NCI-H2196 (cell line): ENCODE measurements around the gene LIMS1.
"Not testable (repeated sequence)": the region's sequence is repeated elsewhere in the genome, so short reads cannot be mapped to it uniquely, and the experiment has no call there.

Source experiments
- DNase-seq: peaks from one replicate; lab custom pipeline; 2025; ENCODE audit not compliant: unreplicated experiment; lab: John Stamatoyannopoulos, UW

Gene LIMS1

DNA sequence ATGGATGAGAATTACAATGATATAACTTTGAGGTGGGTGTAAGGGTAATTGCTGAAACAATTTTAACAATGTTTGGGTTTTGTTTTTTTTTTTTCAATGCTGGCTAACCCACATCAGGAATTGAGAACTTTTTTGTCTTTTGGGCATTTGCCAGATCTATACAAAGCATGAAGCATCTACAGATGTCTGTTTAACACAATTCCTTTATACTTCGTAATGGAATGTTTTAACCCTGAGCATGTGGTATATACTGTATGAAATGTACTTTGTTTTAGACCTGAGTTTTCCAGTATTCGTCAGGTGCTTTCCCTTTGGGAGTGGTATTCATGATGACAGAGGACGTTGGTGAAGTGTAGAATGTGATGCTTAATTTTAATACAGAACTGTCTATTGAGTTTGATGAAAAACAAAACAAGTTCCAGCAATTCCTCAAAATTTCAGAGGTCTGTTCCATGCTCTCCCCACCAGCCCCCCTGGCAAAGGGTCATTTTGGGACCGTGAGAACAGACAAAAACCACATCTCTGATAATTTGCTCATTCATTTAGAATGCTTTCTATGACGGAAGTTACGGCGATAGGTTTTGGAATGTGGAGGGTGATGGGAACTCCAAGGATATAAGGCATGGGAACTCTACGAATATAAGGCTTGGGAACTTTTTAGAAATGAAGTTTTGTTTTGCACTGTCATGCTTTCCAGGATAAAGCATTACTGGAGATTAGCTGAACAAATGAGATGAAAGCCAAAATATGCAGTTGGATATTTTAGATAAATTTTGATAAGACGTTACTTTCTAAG is 14.1 kb downstream of the LIMS1 start:
- DNase-seq, result no peak

DNA sequence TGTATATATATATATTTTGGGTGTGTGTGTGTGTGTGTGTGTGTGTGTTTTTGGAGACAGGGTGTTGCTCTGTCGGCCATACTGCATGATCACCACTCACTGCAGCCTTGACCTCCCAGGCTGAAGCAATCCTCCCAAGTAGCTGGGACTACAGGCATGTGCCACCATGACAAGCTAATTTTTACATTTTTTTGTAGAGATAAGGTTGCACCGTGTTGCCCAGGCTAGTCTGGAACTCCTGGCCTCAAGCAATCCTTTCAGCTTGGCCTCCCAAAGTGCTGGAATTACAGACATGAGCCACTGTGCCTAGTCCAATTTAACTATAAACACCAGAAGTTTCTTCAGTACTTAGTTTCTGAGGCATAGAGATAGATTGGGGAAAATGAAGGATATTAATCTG is 18.3 kb downstream of the LIMS1 start:
- DNase-seq, result no peak

DNA sequence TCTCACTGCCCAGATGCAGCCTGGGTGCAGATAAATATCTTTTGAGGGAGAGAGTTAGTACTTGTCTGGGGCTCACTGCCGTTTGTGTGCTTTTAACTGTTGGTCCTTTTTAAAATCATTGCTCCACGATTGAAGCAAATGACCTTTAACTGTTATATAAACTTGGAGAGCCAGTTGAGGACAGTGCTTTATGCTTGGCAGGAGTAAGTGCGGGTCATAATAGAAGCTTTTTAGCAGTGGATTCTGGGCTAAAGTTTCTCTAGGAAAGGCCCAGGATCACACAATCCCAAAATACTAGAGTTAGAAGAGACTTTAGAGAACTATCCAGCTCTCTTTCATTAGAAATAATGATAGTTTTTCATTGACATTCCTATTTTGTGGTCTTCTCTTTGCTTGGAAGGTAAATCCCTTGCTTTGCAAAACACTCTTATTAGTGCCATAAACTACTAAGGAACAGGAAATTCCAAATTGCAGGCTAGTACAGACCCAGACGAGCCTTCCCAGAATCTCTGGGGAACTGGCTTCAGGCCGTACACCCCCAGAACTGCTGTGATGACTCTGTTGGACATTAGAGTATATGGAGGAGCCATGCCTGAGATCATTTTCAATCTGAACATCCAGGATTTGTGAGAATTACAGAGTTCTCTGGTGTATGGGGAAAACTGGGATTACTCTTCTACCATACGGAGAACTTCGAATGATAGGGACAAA is 19.1 kb downstream of the LIMS1 start:
- no peak for DNase-seq

DNA sequence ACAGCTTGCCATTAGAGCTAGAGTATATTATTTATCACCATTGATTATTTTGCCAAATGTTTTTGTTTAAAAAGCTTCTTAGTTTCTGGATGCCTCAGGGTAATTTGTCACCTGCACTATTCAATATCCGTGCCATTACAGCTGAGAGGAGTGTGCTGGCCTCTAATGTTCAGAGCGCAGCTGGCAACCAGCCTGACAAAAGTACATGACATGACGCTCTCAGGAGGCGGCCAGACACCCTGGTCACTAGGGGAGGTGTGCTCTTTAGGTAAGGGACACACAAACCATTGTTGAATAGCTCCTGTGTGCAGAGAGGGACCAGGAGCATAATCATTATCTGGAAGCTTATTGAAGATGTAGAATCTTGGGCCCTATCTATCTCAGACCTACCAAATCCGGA is 20.3 kb downstream of the LIMS1 start:
- no peak for DNase-seq

DNA sequence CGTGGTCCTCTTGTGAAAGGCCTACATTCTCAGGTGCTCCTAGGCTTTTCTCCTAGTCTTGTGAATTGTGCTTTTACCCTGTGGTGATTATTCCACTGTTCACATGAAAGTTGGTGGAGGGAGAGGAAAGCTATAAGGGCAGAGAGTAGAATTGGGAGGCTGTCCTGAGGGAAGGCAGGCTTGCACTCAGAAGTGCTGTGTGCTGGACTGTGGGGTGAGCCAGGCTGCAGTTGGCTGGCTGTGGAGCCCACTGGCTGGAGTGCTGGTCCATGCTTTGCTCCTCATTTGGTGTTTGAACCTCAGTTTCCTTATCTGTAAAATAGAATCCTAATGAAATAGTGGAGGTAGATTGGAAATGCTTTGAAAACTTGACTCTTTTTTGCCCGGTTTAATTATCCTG is 21.3 kb downstream of the LIMS1 start:
- no peak for DNase-seq

DNA sequence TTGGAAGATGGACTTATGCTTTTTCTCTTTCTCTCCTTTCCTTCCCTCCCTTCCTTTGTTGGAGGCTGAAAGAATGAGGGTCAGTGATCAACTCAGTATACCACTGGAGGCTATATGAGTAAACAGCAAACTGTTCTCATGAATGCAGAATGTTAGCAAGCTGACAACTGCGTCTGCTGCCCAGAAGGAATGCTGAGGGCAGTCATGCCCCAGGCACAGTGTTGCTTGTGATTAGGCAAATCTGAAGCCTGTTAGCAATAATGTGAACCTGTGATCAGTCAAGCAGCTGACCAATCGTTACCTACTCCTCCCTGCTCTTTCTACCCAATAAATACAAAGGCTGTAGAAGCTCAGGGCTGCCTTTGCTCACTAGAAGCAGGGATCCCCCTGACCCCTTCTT is 22.3 kb downstream of the LIMS1 start:
- not testable (repeated sequence) for DNase-seq

DNA sequence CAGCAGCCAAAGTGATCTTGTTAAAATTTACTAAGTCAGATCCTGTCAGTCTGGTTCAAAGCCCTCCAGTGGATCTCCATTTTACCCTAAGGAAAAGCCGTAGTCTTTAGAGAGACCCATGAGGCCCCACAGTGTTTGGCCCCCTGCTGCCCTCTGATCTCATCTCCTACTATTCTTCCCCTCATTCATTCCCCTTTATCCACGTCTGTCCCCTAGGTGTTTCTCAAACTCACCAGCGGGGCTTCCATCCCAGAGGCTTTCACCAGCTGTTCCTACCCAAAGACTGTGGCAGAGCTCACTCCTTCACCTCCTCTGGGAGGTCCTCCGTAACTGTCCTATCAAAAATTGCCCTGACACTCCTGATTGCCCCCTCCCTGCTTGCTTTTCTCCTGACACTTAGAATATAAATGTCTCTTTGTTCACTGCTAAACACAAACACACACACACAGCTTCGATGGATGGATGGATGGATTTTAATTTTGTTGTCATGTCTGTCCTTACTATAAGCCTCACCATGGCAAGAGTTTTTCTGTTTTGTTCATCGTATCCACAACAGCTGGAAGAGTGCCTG is 26.1 kb downstream of the LIMS1 start:
- DNase-seq, result no peak

DNA sequence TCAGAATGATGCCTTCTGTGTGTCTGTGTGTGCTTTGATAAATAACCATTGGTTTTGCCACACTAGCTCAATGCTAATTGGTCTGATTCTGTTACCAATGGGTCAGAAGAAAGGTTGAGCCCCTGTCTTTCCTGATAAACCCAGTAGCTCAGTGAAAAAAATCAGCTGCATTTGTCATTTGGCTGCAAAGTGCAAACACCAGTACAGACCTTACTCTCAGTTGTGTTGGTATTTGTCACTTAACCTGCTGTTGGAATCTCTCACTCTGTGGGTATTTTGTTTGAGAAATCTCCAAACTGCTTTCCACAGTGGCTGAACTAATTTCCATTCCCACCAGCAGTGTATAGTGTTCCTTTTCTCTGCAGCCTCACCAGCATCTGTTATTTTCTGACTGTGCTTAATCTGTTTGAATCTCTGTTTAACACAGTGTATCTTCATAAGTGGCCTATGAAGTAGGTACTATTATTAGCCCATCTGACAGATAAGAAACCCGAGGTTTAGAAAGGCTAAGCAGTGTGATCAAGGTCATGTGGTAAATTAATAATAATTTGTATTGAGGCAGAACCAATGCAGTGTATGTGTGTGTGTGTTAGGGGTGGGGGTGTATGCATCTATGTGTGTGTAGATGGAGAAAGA is 26.7 kb downstream of the LIMS1 start:
- DNase-seq, result no peak

DNA sequence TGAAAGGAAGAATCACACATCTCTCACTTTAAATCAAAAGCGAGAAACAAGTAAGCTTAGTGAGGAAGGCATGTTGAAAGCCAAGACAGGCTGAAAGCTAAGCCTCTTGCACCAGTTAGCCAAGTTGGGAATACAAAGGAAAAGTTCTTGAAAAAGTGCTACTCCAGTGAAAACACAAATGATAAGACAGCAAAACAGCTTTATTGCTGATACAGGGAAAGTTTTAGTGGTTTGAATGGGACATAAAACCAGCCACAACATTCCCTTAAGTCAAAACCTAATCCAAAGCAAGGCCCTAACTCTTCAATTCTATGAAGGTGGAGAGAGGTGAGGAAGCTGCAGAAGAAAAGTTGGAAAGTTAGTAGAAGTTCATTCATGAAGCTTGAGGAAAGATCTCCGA is 28.0 kb downstream of the LIMS1 start:
- no peak for DNase-seq

DNA sequence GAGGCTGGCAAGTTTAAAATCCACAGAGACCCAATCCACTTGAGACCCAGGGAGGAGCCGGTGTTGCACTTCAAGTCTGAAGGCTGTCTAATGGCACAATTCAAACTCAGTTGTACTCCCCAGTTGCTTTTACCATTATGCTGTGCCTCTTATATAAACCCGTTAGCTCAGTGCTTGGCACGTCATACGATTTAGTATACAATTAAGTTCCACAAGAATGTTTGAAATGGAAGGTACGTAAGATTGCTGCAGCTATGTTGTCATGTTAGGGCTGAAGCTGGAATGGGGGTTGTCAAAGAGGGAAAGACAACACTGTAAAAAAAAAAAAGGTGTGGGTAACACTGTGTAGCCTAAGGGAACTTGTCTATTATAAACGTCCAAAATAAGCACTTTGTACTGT is 30.2 kb downstream of the LIMS1 start:
- DNase-seq, result no peak

DNA sequence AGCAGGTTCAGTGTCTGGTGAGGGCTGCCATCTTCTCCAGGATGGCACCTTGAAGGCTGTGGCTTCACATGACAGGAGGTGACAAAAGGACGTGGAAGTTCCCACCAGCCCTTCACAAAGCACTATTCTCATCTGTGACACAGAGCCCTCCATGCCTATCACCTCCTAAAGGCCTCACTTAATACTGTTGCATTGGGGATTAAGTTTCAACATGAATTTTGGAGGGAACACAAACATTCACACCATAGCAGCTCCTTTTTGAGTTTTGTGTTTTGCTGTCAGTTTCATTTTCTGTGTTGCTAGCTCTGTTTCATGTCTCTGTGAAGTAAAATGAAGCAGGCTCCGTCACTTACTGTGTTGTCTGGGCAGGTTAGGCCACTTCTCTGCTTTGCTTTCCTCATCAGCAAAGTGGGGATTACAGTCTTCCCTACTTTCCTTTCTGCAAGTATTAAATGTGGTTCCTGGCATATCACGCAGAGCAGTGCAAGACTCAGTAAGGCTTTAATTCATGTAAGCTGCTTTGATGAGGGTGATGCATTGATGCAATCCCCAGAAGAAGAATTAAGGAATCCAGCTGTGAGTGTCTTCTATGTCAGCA is 31.6 kb downstream of the LIMS1 start:
- DNase-seq, result no peak

DNA sequence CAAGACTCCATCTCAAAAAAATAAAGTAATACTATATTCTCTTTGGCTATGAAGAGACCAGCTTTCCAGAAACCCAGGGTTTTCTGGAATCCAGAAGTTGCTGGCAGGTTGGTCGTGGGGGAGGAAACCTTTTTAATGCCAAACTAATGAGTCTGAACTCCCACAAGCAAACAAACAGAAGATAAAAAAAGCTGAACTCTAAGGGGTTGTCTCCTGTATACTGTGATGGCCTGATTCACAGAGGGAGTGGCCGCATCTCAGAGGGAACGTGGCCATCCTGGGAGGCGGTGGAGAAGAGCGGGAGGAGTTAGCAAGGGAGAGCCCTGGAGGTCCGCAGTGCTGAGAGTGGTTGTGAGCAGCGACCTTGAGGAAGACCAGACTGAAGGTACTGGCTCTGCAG is 36.1 kb downstream of the LIMS1 start:
- DNase-seq, result no peak

DNA sequence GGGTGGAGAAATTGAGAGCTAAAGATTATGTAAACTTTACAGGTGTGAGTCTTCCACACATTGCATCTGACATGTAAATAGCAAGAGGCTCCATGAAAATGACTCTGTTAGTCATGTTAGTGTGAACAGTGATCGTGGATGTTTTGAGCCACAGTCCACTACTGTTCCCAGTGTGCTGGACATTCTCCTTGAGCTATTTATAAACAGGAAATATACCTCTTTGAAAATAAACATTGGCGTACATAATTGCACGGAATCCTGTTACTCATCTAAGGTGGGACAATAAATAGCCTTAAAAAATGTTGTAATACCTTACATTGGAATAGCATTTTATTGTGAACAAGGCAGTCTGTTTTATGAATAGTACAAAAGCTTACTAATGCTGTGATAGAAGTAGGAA is 37.0 kb downstream of the LIMS1 start:
- no peak for DNase-seq

DNA sequence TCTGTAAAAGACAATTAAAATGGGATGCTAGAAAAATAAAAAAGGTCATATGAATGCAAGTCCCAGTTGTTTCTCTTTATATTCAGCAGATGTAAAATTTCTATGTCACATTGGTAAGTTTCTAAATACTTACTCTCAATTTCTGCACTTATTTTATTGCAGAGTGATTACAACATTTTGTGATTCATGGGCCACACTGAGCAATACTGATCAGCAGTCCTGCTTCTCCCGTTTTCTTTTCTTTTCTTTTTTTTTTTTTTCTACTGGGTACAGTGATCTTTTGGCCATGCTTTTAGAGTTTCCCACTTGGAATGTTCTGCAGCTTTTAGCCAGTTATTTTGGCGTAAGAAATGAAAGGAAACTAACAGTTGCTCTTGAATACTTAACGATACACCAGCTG is 38.8 kb downstream of the LIMS1 start:
- no peak for DNase-seq

DNA sequence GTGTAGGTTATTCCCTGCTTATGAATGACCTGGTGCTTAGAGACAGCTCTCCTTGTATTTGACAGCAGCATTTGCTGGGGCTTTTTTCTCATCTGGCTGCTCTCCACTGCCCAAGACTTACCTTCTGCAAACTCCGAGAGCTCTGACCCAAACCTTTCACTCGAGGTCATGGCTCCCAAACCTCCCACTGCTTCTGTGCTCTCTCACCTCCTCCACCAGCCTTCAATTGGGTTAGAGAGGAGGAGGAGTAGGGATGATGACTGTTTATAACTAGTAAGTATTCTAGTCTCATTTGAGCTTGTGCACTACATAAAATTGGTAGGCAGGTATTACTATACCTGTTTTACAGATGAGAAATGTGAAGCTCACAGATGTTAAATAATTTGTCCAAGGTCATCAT is 40.1 kb downstream of the LIMS1 start:
- no peak for DNase-seq

DNA sequence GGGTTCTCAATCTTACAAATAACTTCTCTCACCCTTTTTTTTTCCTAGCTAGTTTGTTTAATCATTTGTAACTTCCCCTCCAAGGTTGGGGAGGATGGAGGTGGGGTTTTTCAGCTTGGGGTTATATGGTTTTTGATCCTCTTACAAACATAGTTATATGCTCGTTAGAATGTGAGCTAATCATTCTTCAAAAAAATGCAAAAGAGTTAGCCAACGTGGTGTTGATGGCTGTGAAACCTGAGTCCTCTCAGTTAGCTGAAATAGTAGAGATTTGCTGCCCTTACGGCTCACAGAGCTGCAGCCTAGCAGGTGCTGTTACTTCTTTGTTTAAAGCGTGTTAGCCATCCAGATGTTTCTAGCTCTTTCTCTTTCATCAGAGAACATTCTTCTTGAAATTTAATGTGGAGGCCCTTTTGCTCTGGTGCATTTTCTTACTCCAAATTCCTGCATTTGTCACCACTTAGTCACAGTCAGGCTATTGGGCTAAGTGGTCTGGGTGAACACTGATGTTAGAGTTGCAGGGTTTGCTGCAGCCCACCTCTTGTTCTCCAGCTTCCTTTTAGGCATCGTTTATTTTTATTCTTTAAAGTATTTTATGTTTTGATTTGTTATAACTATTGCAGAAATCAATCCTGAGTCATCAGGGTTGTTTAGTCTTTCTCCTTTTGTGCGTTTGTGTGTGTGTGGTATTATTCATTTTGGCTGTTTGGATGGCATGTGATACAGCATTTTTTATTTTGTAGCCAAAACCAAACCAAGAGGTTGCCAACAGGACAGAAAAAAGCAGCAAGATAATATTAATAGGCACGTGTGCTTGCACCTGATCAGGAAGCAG is 41.1 kb downstream of the LIMS1 start:
- no peak for DNase-seq

DNA sequence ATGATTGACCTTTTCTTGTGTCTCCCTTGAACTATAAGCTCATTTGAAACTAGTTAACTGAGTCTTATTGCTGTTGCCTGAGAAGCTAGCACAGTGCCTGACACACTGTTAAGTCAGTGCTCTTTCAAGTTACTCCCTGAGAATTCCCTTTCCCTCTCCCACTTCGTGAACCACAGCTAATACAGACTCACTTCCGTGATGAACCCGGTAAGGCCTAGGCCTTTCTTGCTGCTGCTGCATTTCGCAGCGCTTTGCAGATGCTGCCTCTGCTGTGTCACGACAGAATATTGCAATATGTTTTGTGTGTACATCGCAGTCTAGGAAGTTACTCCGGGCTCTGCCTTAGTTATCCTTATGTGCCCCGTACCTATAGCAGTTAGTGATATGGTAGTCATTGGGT is 42.8 kb downstream of the LIMS1 start:
- DNase-seq, result no peak

DNA sequence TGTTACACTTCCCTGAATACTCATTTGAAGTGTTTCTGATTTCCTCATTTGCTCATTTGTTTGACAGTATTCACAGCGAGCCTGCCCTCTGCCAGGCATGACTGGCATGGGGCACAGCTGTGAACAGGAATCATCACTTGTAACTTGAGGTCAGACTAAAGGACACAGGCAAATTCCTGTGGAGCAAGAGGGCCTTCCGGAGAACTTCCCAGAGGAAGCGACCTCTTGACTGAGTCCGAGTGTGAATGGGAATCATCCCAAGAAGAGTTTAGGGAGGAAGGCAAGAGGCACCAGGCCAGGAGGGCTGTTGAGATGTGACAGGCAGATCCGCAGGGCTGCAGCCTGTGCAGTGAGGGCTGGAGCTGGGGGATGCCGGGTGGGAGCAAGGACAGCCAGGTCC is 45.4 kb downstream of the LIMS1 start:
- no peak for DNase-seq

DNA sequence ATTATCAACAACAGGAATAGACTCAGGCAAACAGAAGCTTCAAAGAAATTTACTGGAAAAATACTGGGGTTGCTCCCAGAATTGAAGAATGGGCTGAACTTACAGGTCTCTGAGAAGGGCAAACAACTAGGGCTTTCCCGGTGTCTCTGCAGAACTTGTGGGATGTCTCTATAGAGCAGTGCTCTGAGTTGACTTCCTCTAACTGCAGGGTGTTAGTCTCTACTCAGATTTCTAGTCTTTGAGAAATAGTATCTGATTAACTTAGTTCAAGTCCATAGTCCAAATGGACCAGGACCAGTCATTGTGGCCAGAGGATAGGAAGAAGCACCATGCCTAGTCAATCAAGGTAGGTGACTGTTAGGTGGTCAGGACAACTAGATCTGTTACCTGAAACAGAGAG is 45.8 kb downstream of the LIMS1 start:
- DNase-seq, result no peak

DNA sequence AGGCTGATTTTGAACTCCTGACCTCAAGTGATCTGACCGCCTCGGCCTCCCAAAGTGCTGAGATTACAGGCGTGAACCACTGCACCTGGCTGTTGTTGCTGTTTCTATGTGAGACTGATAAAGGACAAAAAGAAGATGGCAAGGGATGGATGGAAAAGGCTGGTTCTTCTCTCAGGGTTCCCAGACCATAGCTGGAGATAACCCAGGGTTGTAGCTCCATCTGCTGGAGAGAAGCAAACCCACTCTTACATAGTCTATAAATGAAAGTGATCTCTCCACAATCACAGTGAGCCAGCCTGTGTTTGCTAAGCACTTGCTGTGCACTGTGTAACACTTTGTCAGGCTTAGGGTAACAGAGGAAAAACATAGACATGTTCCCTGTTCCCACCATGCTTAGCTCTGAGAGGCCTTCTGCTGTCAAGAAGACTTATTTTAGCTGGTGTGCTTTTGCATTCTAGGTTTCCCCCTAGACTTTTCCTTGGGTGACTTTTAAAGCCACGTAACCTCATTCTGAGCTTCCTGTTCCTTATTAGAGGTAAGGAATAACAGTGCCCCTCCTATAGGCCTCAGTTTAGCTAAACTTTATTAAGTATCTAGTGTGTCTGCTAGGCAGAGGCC is 49.7 kb downstream of the LIMS1 start:
- DNase-seq, result peak; percentile 86
